AG04449 (cell line): ENCODE data around the gene ATIC.
"Not testable (repeated sequence)": the region's sequence is repeated elsewhere in the genome, so short reads cannot be mapped to it uniquely, and the experiment has no call there.

Experiments
- CTCF ChIA-PET: fragments of 350-600 bp; formaldehyde crosslinking; extraction: SDS; loops from one replicate; lab custom pipeline; 2021; ENCODE audit warnings: antibody characterized with exemption; lab: Yijun Ruan, JAX
- POLR2A ChIA-PET: fragments of 400-600, 350-600 bp; formaldehyde crosslinking; extraction: SDS; loops from one replicate; lab custom pipeline; 2020; ENCODE audit warnings: antibody characterized with exemption, inconsistent platforms; lab: Yijun Ruan, JAX
- DNase-seq: peaks from one replicate; pipeline ENCODE4 v3.0.0-alpha.2; 2010; ENCODE audit warnings: low read depth, low spot score
- H3K4me3 ChIP-seq: 2 replicates; pipeline ENCODE4 v1.5.1; 2011; ENCODE audit warnings: low read depth, mild to moderate bottlenecking, control low read depth, low read length
- CTCF ChIP-seq: IDR thresholded peaks from one replicate; pipeline ENCODE4 v1.5.1; 2011; ENCODE audit warnings: mild to moderate bottlenecking, moderate library complexity, low read length, control low read depth, inconsistent platforms; ENCODE audit not compliant: insufficient read depth; ENCODE audit errors: missing control alignments

The ATIC gene

DNA sequence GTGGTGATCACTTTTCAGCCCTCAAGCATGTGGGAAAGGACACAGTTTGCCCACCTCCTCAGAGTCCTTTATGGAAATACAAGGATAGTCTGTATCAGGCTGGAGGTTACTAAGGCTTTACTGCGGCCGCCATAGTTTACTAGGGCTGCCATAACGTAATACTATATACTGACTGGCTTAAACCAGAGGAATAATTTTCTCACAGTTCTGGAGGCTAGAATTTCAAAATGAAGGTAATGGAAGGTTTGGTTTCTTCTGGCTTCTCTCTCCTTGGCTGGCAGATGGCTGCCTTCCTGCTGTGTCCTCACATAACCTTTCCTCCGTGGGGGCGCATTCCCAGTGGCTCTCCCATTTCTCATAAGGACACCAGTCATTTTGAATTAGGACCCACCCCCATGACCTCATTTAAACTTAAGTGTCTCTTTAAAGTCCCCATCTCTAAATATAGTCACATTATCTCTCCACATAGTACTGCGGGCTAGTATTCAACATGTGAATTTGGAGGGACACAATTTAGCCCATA is 12.5 kb upstream of the ATIC start:
- ChIA-PET CTCF (no interaction called here), POLR2A (no interaction called here)
- no peak overlapping the region for H3K4me3 ChIP-seq
- DNase-seq, result no peak
- no peak for TF ChIP-seq CTCF

GRCh38 chr2:215301994-215302393 is 9.9 kb upstream of the ATIC start:
- no peak for DNase-seq
- H3K4me3 ChIP-seq, result no peak overlapping the region
- TF ChIP-seq CTCF, result no peak
- ChIA-PET CTCF (no interaction called here), POLR2A (no interaction called here)

GRCh38 chr2:215311259-215311624 is 617 bp upstream of the ATIC start:
- POLR2A ChIA-PET, result not testable (repeated sequence)
- CTCF ChIA-PET, result interaction anchor here (1.0 kb wide), 1 partner anchor 12 kb away, joined by 3 read pairs; no protein-coding TSS in a partner anchor
- peak overlapping the region; percentile 76 for H3K4me3 ChIP-seq

DNA sequence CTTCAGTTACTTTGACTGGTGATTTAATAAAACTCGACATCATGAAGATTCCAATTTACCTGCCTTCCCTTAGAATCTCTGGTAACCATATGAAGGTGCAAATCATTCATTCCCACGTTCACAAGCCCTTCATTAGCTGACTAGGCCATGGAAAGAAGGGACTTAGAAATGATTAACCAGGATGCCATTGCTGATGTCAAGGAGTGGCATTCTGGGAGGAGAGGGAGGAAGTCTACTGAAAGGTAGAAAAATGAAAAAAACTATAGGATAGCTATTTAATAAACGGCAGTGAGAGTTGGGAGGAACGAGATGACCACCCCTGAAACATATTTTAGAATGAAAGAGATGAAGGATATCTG is 1.4 kb downstream of the ATIC start:
- DNase-seq, result no peak
- POLR2A ChIA-PET, result no interaction called here
- no peak overlapping the region for H3K4me3 ChIP-seq
- TF ChIP-seq CTCF, result no peak
- CTCF ChIA-PET, result no interaction called here

More at GRCh38 chr2:215311259-215311624, 617 bp upstream of the ATIC start:
- DNase-seq, result not testable (repeated sequence)

GRCh38 chr2:215314896-215315295 is 3.0 kb downstream of the ATIC start:
- DNase-seq, result no peak
- CTCF ChIA-PET, result no interaction called here
- TF ChIP-seq CTCF, result no peak
- no peak overlapping the region for H3K4me3 ChIP-seq
- POLR2A ChIA-PET, result no interaction called here

GRCh38 chr2:215315301-215315700 is 3.4 kb downstream of the ATIC start:
- no peak for TF ChIP-seq CTCF
- ChIA-PET POLR2A (no interaction called here), CTCF (no interaction called here)
- DNase-seq, result no peak
- no peak overlapping the region for H3K4me3 ChIP-seq

DNA sequence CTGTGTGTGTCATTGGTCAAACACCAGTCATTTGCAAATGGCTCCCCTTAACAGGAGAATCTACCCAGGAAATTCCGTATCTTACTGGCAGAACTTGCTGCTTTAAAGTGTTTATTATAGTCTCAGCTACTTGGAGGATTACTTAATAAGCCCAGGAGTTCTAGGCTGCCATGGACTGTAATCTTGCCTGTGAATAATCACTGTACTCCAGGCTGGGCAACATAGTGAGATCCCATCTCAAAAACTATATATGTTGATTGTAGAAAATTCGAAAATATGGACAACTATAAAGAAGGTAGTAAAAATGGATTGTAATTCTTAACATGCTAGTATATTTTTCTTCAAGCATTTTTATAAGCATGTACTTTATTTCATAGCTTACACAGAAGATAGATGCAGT is 4.5 kb downstream of the ATIC start:
- DNase-seq, result no peak
- H3K4me3 ChIP-seq, result no peak overlapping the region
- TF ChIP-seq CTCF, result no peak
- CTCF ChIA-PET, result no interaction called here
- POLR2A ChIA-PET, result no interaction called here
